ENCODE results near the gene OTC. TPM values are rescaled to one million over a fixed set of nuclear protein-coding genes. Genes with fewer than 3 reads are reported as not detected.

OTC gene
- total RNA-seq, 1 donor from 2014 or later, result 0.32 TPM

GRCh38 chrX:38431525-38431924 lies 79.1 kb downstream of the OTC start:
- no peaks in the 10 kb centered on the region for H3K27me3 ChIP-seq
- no peak for TF ChIP-seq CTCF (IDR thresholded peaks at IDR 0.05)
- H3K36me3 ChIP-seq, result no peaks in the 10 kb centered on the region
- intact Hi-C loops (cut with DNase I), result no loop called here
- no peaks in the 10 kb centered on the region for H3K4me1 ChIP-seq
- no peaks in the 10 kb centered on the region for H3K9me3 ChIP-seq
- no peak for DNase-seq (ENCODE audit: low spot score in 2 of 2)
- no peak overlapping the region for H3K4me3 ChIP-seq
- H3K27ac ChIP-seq, result no peak overlapping the region

- no peak overlapping the region for H3K27ac ChIP-seq
- no peak for DNase-seq (ENCODE audit: low spot score in 2 of 2)
- no peak for TF ChIP-seq CTCF (IDR thresholded peaks at IDR 0.05)
- H3K4me3 ChIP-seq, result no peak overlapping the region
- H3K9me3 ChIP-seq, result no peaks in the 10 kb centered on the region
- intact Hi-C loops (cut with DNase I), result no loop called here
- H3K4me1 ChIP-seq, result no peaks in the 10 kb centered on the region
- H3K27me3 ChIP-seq, result no peaks in the 10 kb centered on the region
- no peaks in the 10 kb centered on the region for H3K36me3 ChIP-seq
Measured at GRCh38 chrX:38435130-38435529, 82.7 kb downstream of the OTC start.

- H3K36me3 ChIP-seq, result no peaks in the 10 kb centered on the region
- H3K4me3 ChIP-seq, result no peak overlapping the region
- no peak for TF ChIP-seq CTCF (IDR thresholded peaks at IDR 0.05)
- intact Hi-C loops (cut with DNase I), result no loop called here
- no peaks in the 10 kb centered on the region for H3K27me3 ChIP-seq
- H3K4me1 ChIP-seq, result no peaks in the 10 kb centered on the region
- DNase-seq (ENCODE audit: low spot score in 2 of 2), result no peak
- no peaks in the 10 kb centered on the region for H3K9me3 ChIP-seq
- no peak overlapping the region for H3K27ac ChIP-seq
Measured at GRCh38 chrX:38437093-38437492, 84.7 kb downstream of the OTC start.

- no peaks in the 10 kb centered on the region for H3K4me1 ChIP-seq
- H3K4me3 ChIP-seq, result no peak overlapping the region
- no peaks in the 10 kb centered on the region for H3K9me3 ChIP-seq
- H3K27ac ChIP-seq, result no peak overlapping the region
- no peaks in the 10 kb centered on the region for H3K27me3 ChIP-seq
- no peaks in the 10 kb centered on the region for H3K36me3 ChIP-seq
- DNase-seq (ENCODE audit: low spot score in 2 of 2), result no peak
- no peak for TF ChIP-seq CTCF (IDR thresholded peaks at IDR 0.05)
- intact Hi-C loops (cut with DNase I), result no loop called here
Measured at GRCh38 chrX:38438321-38438720, 85.9 kb downstream of the OTC start.

GRCh38 chrX:38452603-38453002 lies 100.2 kb downstream of the OTC start:
- intact Hi-C loops (cut with DNase I), result no loop called here
- TF ChIP-seq CTCF (IDR thresholded peaks at IDR 0.05), result no peak
- no peaks in the 10 kb centered on the region for H3K4me1 ChIP-seq
- no peaks in the 10 kb centered on the region for H3K36me3 ChIP-seq
- no peaks in the 10 kb centered on the region for H3K9me3 ChIP-seq
- H3K27me3 ChIP-seq, result no peaks in the 10 kb centered on the region
- no peak for DNase-seq (ENCODE audit: low spot score in 2 of 2)
- H3K4me3 ChIP-seq, result no peak overlapping the region
- no peak overlapping the region for H3K27ac ChIP-seq

GRCh38 chrX:38458071-38458470 lies 105.7 kb downstream of the OTC start:
- no peaks in the 10 kb centered on the region for H3K4me1 ChIP-seq
- H3K27me3 ChIP-seq, result no peaks in the 10 kb centered on the region
- H3K4me3 ChIP-seq, result no peak overlapping the region
- H3K36me3 ChIP-seq, result no peaks in the 10 kb centered on the region
- no peak for DNase-seq (ENCODE audit: low spot score in 2 of 2)
- no peak overlapping the region for H3K27ac ChIP-seq
- intact Hi-C loops (cut with DNase I), result no loop called here
- no peaks in the 10 kb centered on the region for H3K9me3 ChIP-seq
- TF ChIP-seq CTCF (IDR thresholded peaks at IDR 0.05), result no peak

All from ascending aorta (tissue), 2 donors.